HAP-1 (cell line): ENCODE measurements around the gene FOXP1.
A peak's percentile ranks its signal among the peaks of the same experiment; 100 is the strongest.

Experiments
- DNase-seq, 2 experiments: peaks; one replicate each; pipeline ENCODE4 v3.0.0-alpha.2; 2016 to 2020; ENCODE audit warnings: low spot score in 2 of 2
- H3K27me3 ChIP-seq: fragments of 250-450 bp; sonication (Bioruptor Pico); 2 replicates; pipeline ENCODE4 v1.5.1; 2020; ENCODE audit warnings: low read depth, mild to moderate bottlenecking, moderate library complexity
- H3K36me3 ChIP-seq: fragments of 250-450 bp; sonication (Bioruptor Pico); replicated peaks from 2 replicates; pipeline ENCODE4 v1.5.1; 2020; ENCODE audit warnings: mild to moderate bottlenecking
- H3K4me1 ChIP-seq: fragments of 250-450 bp; sonication (Bioruptor Pico); 2 replicates; pipeline ENCODE4 v1.5.1; 2020; ENCODE audit warnings: mild to moderate bottlenecking
- H3K4me3 ChIP-seq: fragments of 250-450 bp; sonication (Bioruptor Pico); 2 replicates; pipeline ENCODE4 v1.5.1; 2020; ENCODE audit warnings: mild to moderate bottlenecking, moderate library complexity
- H3K9me3 ChIP-seq: fragments of 250-450 bp; sonication (Bioruptor Pico); 2 replicates; pipeline ENCODE4 v1.5.1; 2020; ENCODE audit warnings: mild to moderate bottlenecking, moderate library complexity
- in situ Hi-C: fragments of 300-500 bp; cut with MboI; formaldehyde crosslinking; loops from 3 replicates; pipeline ENCODE4 v1.14.3; 2020; ENCODE audit warnings: low sequenced_read_pairs, inconsistent platforms, mixed read lengths

Gene FOXP1

DNA sequence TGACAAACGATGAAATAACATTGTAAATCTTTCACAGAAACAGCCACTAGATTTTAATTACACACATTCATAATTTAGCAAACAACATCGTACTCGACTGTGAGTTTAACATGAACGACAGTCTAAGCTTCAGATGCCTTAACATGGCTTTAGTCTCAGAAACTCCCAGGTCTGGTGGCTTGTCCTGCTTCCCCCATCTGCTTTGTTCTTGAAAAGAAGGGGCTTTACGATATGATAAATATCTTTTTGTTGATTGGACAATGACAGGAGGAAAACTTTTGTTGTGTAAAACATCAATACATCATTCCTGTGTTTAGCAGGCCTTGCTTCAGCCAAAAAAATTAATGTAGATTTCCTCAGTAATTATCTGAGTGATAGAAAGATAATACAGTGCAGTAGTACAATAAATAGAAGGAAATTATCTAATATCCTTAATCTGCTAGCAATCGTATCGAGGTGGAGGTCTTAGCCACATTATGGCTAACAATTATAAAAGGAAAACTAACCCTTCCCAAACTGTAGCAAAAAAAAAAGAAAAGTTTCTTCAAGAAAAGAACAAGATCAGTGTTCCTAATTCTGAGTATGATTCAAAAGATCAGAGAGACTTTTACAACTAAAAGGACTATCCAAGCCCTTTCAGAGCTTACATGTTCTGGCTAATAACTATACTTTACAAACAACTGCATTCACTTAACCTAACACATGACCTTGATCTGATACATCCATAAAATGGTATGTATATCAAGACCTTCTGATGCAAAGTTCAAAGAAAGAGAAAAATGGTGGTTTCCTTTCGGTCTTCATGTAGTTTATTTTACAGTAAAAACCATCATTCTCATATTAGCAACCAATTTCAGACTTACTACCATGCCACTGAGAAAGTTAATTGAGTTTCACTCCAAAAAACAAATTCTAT lies 535.7 kb downstream of the FOXP1 start:
- Histone ChIP-seq H3K36me3 (peaks cover 6% of the 10 kb centered on the region; the same call in 1 of the 2 replicates), H3K4me3 (no peak overlapping the region), H3K4me1 (peaks cover 61% of the 10 kb centered on the region), H3K27me3 (no peaks in the 10 kb centered on the region), H3K9me3 (no peaks in the 10 kb centered on the region)
- DNase-seq = peak; percentile 59 to 82
- in situ Hi-C loops = no loop called here

DNA sequence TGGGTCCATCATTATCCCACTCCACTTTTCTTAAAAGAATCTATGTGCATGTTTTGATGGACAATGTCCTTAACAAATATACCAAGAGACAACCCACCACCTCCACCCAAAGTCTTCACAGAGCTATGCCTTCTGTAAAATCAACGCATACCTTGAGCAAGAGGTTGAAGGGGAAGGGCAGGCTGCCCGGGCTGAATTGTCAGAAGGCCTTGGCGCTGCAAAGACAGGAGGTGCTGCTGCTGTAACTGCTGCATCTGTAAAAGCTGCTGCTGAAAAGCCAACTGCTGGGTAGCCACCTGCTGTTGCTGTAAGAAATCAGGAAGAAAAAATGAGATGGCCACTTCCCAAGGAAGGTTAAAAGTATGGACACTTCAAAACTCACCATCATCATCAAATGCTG lies 536.7 kb downstream of the FOXP1 start:
- Histone ChIP-seq H3K9me3 (no peaks in the 10 kb centered on the region), H3K27me3 (no peaks in the 10 kb centered on the region), H3K4me1 (peaks cover 53% of the 10 kb centered on the region), H3K36me3 (peaks cover 6% of the 10 kb centered on the region; the same call in 1 of the 2 replicates), H3K4me3 (no peak overlapping the region)
- in situ Hi-C loops = no loop called here
- DNase-seq = no peak

DNA sequence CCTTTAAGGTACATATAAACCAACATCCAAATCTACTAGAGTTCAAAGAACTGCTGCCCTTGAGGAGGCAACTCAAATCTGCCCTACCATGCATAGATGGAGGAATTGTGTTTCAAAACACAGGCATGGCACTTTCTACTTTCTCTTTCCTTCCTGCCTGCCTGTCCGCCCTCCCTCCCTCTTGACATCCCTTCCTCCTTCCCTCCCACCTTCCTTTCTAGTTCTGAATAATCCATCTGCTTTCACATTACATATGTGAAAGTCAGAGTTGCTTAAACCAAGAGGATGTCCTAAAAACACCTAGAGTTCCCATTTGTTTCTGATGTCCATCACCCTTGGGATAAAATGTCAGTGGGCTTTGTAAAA lies 537.6 kb downstream of the FOXP1 start:
- in situ Hi-C loops = no loop called here
- H3K36me3 ChIP-seq = peaks cover 10% of the 10 kb centered on the region; the same call in 1 of the 2 replicates

DNA sequence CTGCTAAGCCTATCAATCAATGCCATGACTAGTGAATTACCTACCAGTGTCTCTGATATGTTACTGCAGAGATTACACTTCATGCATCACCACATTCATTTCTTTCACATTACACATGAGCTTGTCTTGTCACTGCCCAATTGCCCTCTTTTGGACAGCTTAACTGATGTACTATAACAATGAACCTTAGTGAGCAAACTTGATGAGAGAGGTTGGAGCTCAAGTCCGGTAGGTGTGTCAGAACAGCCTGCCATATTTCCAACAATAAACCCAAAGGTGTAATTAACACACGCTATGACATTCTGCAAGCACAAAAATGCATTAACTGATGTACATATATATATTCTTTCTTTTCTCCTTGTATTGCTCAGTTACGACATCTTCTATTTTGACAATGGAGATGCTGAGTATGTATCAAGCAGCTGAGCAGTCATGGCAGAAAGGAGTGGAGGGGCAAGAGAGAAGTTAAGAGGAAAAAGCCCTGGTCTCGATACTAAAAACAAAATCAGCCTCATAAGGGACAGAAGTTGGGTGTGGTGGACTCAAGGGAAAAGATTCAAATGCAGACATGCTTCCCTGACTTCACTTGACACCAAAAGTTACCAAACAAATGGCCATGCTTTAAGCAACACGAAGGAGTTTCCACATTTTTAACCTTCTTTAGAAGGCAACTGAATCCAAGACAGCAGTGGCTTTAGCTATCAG lies 538.2 kb downstream of the FOXP1 start:
- in situ Hi-C loops = no loop called here

More for the DNA sequence above, 537.6 kb downstream of the FOXP1 start:
- no peaks in the 10 kb centered on the region for H3K9me3 ChIP-seq
- no peaks in the 10 kb centered on the region for H3K27me3 ChIP-seq
- H3K4me1 ChIP-seq = peaks cover 44% of the 10 kb centered on the region
- DNase-seq = no peak
- no peak overlapping the region for H3K4me3 ChIP-seq

DNA sequence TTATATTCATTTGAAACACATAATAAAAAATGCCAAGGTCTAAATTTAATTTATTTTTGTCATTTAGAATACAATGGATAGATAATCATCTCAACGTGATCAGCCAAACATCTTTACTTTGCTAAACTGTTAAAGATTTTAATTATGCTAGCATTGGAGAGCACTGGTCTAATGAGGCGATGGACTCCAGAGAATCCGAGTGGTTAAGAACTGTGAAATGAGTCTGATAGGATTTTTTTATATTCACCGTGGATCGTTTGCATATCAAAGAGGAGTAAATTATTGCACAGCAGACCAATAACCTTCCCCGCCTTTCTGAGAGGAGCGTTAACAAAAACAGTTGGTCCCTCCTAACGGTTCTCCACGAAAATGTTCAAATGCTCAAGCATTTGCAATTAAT lies 540.8 kb downstream of the FOXP1 start:
- Histone ChIP-seq H3K4me3 (no peak overlapping the region), H3K36me3 (peaks cover 11% of the 10 kb centered on the region; the same call in 1 of the 2 replicates), H3K9me3 (no peaks in the 10 kb centered on the region), H3K4me1 (peaks cover 25% of the 10 kb centered on the region), H3K27me3 (no peaks in the 10 kb centered on the region)
- in situ Hi-C loops = no loop called here
- no peak for DNase-seq

More for the DNA sequence above, 538.2 kb downstream of the FOXP1 start:
- peaks cover 40% of the 10 kb centered on the region for H3K4me1 ChIP-seq
- H3K27me3 ChIP-seq = no peaks in the 10 kb centered on the region
- no peaks in the 10 kb centered on the region for H3K9me3 ChIP-seq
- peaks cover 11% of the 10 kb centered on the region; the same call in 1 of the 2 replicates for H3K36me3 ChIP-seq
- no peak for DNase-seq
- no peak overlapping the region for H3K4me3 ChIP-seq

DNA sequence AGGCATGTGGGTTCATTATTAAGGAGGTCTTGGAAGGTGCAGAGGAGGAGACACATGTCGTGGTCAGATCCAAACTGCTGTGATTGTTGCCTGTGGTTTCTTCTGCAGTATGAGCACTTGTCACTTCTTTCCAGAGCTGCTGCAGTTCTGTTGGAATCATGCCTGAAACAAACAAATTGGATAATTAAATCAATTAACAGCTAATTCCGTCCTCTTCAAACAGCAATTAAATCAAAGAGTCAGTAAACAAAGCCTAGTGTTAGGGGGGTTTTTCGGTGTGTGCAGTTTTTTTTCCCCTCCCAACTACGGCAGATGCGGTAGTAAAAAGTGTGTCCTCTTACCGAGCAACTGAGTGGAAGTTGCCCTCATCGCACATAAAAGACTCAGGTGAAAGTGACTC lies 542.2 kb downstream of the FOXP1 start:
- Histone ChIP-seq H3K4me3 (no peak overlapping the region), H3K27me3 (no peaks in the 10 kb centered on the region), H3K36me3 (peaks cover 11% of the 10 kb centered on the region; the same call in 1 of the 2 replicates), H3K9me3 (no peaks in the 10 kb centered on the region), H3K4me1 (peaks cover 14% of the 10 kb centered on the region)
- in situ Hi-C loops = no loop called here
- DNase-seq = no peak

DNA sequence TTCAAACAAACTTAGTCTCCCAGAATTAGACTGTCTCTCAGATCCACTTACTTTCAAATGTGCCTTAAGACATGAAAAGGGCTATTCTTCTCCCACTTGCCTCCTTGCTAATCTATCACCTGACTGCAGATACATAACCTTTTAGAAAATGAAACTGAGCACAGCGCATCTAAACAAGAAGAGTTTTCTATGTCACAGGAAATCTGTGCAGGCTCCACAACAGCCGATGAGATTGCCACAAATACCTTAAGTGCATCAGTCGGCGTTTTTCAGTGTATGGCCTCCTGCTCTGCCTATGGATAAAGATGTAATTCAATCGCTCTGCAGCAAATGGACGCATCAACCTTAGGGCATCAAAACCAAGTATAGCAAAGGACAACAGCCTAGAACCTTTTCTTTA lies 544.2 kb downstream of the FOXP1 start:
- Histone ChIP-seq H3K4me3 (no peak overlapping the region), H3K27me3 (no peaks in the 10 kb centered on the region), H3K36me3 (0 out of 2 replicates have a peak, but pooled peaks cover 6% of the 10 kb centered on the region), H3K9me3 (no peaks in the 10 kb centered on the region), H3K4me1 (peaks cover 14% of the 10 kb centered on the region)
- in situ Hi-C loops = no loop called here
- no peak for DNase-seq

DNA sequence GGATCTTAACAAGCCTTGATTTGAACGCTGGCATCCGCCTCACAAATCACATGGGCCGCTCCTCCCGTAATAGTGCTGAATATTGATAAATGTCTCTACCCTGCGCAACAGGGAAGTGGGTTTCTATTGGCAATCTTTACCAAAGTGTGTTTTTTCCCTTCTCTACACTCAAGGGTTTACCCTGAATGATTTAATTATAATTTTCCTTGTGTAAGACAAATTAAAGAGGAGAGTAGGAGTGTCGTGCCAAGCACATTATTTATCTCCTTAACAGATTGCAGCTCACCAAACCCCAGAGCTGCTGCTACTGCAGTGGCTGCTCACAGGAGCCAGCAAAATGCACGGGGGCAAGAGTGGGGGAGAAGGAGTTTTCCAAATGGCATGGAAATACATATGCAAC lies 545.8 kb downstream of the FOXP1 start:
- H3K36me3 ChIP-seq = 0 out of 2 replicates have a peak, but pooled peaks cover 6% of the 10 kb centered on the region
- H3K4me3 ChIP-seq = no peak overlapping the region
- H3K27me3 ChIP-seq = no peaks in the 10 kb centered on the region
- H3K4me1 ChIP-seq = peaks cover 16% of the 10 kb centered on the region
- DNase-seq = no peak
- H3K9me3 ChIP-seq = no peaks in the 10 kb centered on the region
- in situ Hi-C loops = no loop called here

DNA sequence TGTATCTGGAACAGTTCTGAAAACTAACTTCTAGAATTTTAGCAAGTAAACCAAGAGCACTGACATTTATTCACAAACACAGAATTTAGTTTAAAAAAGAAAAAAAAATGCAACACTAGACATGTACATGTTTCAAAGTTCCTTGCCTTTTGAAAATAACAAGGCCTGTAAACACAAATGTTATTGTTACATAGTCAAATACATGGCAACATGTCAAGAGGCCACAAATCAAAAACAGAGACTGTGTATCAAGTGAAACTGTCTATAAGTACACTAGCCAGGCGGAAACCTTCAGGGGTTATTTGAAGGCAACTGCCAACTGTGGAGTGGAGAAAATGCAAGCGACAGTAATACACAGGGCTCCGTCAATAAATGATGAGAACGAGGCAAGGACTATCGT lies 547.6 kb downstream of the FOXP1 start:
- no peaks in the 10 kb centered on the region for H3K27me3 ChIP-seq
- in situ Hi-C loops = no loop called here
- 0 out of 2 replicates have a peak, but pooled peaks cover 1% of the 10 kb centered on the region for H3K36me3 ChIP-seq
- no peak overlapping the region for H3K4me3 ChIP-seq
- peaks cover 24% of the 10 kb centered on the region for H3K4me1 ChIP-seq
- no peak for DNase-seq
- H3K9me3 ChIP-seq = no peaks in the 10 kb centered on the region

DNA sequence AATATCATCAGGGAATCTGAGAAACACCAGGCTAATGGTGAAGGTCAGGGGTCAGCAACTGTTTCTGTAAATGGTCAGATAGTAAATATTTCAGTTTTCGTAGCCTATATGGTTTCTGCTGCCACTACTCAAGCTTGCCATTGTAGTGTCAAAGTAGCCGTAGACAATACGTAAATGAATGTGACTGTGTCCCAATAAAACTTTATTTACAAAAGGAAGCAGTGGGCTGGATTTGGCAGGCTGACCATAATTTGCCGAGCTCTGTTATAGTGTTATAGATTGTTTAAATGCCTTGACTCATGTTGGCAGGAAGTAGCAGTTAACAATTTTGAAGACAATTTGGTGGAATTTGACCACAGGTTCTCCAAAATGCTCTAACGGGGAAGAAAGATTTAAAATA lies 548.2 kb downstream of the FOXP1 start:
- H3K4me3 ChIP-seq = no peak overlapping the region
- no peaks in the 10 kb centered on the region for H3K27me3 ChIP-seq
- H3K36me3 ChIP-seq = no peaks in the 10 kb centered on the region
- in situ Hi-C loops = no loop called here
- H3K9me3 ChIP-seq = no peaks in the 10 kb centered on the region
- no peak for DNase-seq
- H3K4me1 ChIP-seq = peaks cover 24% of the 10 kb centered on the region

DNA sequence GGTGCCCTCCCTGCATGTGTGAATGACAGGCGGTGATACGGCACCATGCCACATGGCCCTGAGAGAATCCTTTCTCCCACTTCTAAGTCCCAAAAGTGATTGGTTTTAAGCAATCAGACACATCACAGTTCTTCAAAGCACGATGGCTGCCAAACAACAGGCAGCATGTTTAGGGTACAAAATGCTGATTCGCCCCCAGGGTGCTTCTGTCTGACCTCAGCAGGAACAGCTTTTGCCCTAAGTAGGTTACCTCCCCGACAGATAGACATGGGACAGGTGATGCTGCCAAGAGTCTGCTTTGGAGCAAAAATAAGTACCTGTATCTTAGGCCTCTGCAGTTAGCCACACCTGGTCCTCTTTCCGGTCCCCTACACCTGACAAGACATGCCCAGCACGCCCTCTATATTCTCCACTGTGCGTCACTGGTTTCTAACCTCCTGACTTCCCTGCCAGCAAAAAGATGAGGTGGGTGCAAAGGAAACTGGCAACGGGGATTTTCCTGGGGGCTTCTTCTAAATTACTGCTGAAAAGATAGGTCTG lies 549.8 kb downstream of the FOXP1 start:
- Histone ChIP-seq H3K4me1 (peaks cover 16% of the 10 kb centered on the region), H3K36me3 (no peaks in the 10 kb centered on the region), H3K27me3 (no peaks in the 10 kb centered on the region), H3K4me3 (no peak overlapping the region), H3K9me3 (no peaks in the 10 kb centered on the region)
- in situ Hi-C loops = no loop called here
- DNase-seq = no peak

DNA sequence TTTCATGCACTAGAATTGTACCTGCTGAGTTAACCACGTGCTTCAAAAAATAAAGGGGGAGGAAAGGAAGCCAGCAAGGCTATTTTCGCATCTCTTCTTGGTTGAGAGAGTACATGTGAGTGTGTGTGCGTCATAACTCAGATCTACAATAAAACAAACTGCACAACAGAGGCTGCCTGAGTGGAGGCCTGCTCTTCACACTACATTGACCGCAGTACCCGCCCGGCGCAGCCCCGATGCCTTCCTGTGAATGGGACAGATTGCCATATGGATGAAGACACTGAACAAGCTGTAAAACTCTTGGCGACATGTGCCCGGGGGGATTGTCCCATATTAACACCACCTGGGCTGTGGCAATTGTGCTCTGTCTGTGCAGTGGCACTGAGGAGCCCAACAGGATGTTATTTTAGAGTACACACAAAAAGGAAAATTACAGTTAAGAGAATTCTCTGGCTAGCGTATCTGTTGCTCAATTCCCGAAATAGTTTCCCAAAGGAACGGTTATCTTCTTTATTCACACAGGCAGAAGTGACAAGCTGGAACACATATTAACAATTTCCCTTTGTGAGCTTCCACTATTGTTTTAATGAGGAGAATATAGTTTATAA lies 551.5 kb downstream of the FOXP1 start:
- Histone ChIP-seq H3K4me1 (peaks cover 15% of the 10 kb centered on the region), H3K27me3 (no peaks in the 10 kb centered on the region), H3K9me3 (no peaks in the 10 kb centered on the region), H3K36me3 (no peaks in the 10 kb centered on the region), H3K4me3 (no peak overlapping the region)
- DNase-seq = peak in 1 of 2 experiments; percentile 25
- in situ Hi-C loops = no loop called here

DNA sequence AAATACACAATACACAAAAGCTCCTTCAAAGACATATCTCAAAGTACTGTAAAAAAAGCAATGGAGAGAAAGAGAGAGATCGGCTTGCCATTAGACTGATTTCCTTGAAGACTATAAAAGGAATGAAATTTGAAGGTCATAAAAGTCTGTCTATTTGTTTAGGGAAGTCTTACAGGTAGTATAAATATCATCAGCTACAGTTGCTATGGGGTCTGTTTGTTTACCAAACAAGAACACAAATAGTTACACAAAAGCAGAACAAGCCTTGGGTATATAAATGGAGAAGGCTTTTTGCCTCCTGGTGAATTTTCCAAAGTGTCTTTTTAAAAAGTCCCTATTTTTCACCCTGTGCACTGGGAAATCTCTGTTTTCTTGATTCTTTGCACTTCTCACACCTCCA lies 552.3 kb downstream of the FOXP1 start:
- no peak overlapping the region for H3K4me3 ChIP-seq
- H3K4me1 ChIP-seq = peaks cover 15% of the 10 kb centered on the region
- no peaks in the 10 kb centered on the region for H3K27me3 ChIP-seq
- in situ Hi-C loops = no loop called here
- no peaks in the 10 kb centered on the region for H3K9me3 ChIP-seq
- H3K36me3 ChIP-seq = no peaks in the 10 kb centered on the region
- DNase-seq = no peak
